ENCODE data around the gene TMEM114. TPM values are rescaled to one million over a fixed set of nuclear protein-coding genes. Genes with fewer than 3 reads are reported as not detected.

TMEM114 gene
- polyA plus RNA-seq, 1 experiment, result not detected

DNA sequence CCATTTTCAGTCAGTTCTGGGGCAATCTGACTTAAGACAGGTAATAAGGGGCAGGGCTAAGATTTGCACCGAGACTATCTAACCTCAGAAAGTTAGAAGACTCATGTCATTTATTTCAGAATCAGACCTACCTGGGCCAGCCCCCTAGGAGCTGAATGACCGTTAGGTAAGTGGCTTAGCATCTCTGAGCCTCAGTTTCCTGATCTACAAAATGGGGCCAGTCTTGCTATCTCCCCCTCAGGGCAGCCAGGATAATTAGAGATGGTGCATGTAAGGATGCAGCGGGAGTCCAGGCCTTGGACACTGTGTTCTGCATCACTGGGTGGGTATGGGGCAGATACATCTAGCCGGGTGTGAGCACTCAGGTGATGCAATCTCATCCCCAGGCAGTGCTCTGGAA lies 20.8 kb upstream of the TMEM114 start:
- POLR2A ChIA-PET, result no interaction called here
- TF ChIP-seq, protein P1, sequence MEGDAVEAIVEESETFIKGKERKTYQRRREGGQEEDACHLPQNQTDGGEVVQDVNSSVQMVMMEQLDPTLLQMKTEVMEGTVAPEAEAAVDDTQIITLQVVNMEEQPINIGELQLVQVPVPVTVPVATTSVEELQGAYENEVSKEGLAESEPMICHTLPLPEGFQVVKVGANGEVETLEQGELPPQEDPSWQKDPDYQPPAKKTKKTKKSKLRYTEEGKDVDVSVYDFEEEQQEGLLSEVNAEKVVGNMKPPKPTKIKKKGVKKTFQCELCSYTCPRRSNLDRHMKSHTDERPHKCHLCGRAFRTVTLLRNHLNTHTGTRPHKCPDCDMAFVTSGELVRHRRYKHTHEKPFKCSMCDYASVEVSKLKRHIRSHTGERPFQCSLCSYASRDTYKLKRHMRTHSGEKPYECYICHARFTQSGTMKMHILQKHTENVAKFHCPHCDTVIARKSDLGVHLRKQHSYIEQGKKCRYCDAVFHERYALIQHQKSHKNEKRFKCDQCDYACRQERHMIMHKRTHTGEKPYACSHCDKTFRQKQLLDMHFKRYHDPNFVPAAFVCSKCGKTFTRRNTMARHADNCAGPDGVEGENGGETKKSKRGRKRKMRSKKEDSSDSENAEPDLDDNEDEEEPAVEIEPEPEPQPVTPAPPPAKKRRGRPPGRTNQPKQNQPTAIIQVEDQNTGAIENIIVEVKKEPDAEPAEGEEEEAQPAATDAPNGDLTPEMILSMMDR (IDR thresholded peaks at IDR 0.05; ENCODE audit: low read depth, low read length), result no peak
- CTCF ChIA-PET, result no interaction called here
- Histone ChIP-seq H3K27ac (ENCODE audit: low read depth, low read length) (no peak overlapping the region), H3K4me3 (ENCODE audit: low read depth, low read length) (no peak overlapping the region), H3K9me3 (ENCODE audit: control insufficient read depth, insufficient read depth, low read length) (no peaks in the 10 kb centered on the region), H3K27me3 (ENCODE audit: control insufficient read depth, insufficient read depth, low read length) (peaks cover 4% of the 10 kb centered on the region)
- no peak for DNase-seq (ENCODE audit: low read depth, low spot score)

- no peaks in the 10 kb centered on the region for H3K9me3 ChIP-seq (ENCODE audit: control insufficient read depth, insufficient read depth, low read length)
- DNase-seq (ENCODE audit: low read depth, low spot score), result no peak
- ChIA-PET CTCF (no interaction called here), POLR2A (interaction anchor here (0.5 kb wide), 1 partner anchor 178 kb away, joined by 5 read pairs; no protein-coding TSS in a partner anchor)
- TF ChIP-seq, protein P1 (IDR thresholded peaks at IDR 0.05; ENCODE audit: low read depth, low read length), result no peak
- no peak overlapping the region for H3K27ac ChIP-seq (ENCODE audit: low read depth, low read length)
- no peaks in the 10 kb centered on the region for H3K27me3 ChIP-seq (ENCODE audit: control insufficient read depth, insufficient read depth, low read length)
- H3K4me3 ChIP-seq (ENCODE audit: low read depth, low read length), result no peak overlapping the region
Observed at GRCh38 chr16:8607214-8607613, 16.9 kb upstream of the TMEM114 start.

DNA sequence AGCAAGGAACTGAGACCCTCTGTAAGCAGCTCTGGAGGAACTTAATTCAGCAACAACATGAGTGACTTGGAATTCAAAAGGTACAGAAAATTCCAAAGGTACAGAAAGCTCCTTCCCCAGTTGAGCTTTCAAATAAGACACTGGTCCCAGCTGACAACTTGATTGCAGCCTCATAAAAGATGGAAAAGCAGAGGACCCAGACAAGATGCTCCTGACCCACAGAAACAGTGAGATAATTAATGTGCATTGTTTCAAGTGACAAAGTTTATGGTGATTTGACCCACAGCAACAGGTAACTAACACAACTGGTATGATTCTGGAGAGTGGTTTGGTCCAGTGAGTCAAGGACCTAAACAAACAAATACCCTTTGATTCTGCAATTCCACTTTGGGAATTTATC lies 15.2 kb upstream of the TMEM114 start:
- Histone ChIP-seq H3K27ac (ENCODE audit: low read depth, low read length) (no peak overlapping the region), H3K9me3 (ENCODE audit: control insufficient read depth, insufficient read depth, low read length) (no peaks in the 10 kb centered on the region), H3K4me3 (ENCODE audit: low read depth, low read length) (no peak overlapping the region), H3K27me3 (ENCODE audit: control insufficient read depth, insufficient read depth, low read length) (peaks cover 2% of the 10 kb centered on the region)
- POLR2A ChIA-PET, result no interaction called here
- CTCF ChIA-PET, result no interaction called here
- no peak for DNase-seq (ENCODE audit: low read depth, low spot score)
- TF ChIP-seq, protein P1 (IDR thresholded peaks at IDR 0.05; ENCODE audit: low read depth, low read length), result no peak

DNA sequence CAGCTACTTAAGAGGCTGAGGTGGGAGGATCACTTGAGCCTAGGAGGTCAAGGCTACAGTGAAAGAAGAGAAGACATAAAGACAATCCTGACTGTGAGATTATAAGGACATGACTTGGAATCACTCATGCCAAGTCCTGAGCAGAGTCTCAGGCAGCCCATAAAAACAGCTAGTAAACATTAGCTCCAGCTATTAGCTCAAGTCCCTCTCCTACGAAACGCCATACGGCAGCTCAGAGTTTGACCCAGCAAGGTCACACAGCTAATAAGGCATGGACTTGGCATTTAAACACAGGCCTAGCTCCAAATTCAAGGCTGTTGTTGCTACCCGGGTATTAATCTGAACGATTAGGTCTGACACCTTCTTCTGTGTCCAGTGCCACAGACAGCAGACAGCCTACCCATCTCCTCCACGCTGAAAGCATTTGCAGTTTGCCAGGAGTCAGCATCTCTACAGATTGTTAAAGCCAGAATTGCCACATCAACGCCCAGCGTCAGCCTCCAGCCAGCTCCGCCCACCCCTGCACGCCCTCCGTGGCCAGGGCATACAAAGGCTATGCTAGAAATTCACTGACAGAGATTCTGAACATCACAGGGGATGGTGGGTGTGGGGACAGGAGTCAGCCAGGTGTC lies 9.9 kb upstream of the TMEM114 start:
- no peak for DNase-seq (ENCODE audit: low read depth, low spot score)
- Histone ChIP-seq H3K4me3 (ENCODE audit: low read depth, low read length) (no peak overlapping the region), H3K9me3 (ENCODE audit: control insufficient read depth, insufficient read depth, low read length) (no peaks in the 10 kb centered on the region), H3K27me3 (ENCODE audit: control insufficient read depth, insufficient read depth, low read length) (peaks cover 2% of the 10 kb centered on the region), H3K27ac (ENCODE audit: low read depth, low read length) (no peak overlapping the region)
- ChIA-PET CTCF (no interaction called here), POLR2A (no interaction called here)
- TF ChIP-seq, protein P1 (IDR thresholded peaks at IDR 0.05; ENCODE audit: low read depth, low read length), result no peak

DNA sequence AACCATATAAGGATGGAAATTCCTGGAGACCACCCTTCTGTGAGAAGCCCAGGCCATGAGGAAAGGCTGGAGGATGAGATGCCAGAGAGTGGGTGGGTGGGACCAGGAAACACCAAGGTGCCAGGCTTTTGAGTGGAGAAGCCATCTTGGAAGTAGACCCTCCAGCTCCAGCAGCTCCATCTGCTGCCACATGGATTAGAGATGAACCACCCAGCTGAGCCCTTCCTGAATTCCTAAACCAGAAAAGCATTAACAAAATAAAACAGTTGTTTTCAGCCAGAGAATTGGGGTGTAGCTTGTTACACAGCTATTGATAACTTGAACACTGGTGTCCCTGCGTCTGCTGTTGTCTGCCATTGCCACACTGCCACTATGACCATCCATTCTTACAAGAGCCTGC lies 6.3 kb upstream of the TMEM114 start:
- no peak for DNase-seq (ENCODE audit: low read depth, low spot score)
- H3K9me3 ChIP-seq (ENCODE audit: control insufficient read depth, insufficient read depth, low read length), result no peaks in the 10 kb centered on the region
- peaks cover 2% of the 10 kb centered on the region for H3K27me3 ChIP-seq (ENCODE audit: control insufficient read depth, insufficient read depth, low read length)
- ChIA-PET CTCF (no interaction called here), POLR2A (no interaction called here)
- no peak overlapping the region for H3K4me3 ChIP-seq (ENCODE audit: low read depth, low read length)
- TF ChIP-seq, protein P1 (IDR thresholded peaks at IDR 0.05; ENCODE audit: low read depth, low read length), result no peak
- H3K27ac ChIP-seq (ENCODE audit: low read depth, low read length), result no peak overlapping the region

Data from AG04450 (cell line).